HG03565 (cell line): ENCODE results near the gene ST6GALNAC2.
"Not testable (repeated sequence)": the region's sequence is repeated elsewhere in the genome, so short reads cannot be mapped to it uniquely, and the experiment has no call there.

Experiments used
- ATAC-seq: cut with Tn5 transposase; IDR thresholded peaks from one replicate; pipeline ENCODE4 v1.9.1; 2021; ENCODE audit warnings: mild to moderate bottlenecking, moderate library complexity; ENCODE audit not compliant: unreplicated experiment

ST6GALNAC2 gene

DNA sequence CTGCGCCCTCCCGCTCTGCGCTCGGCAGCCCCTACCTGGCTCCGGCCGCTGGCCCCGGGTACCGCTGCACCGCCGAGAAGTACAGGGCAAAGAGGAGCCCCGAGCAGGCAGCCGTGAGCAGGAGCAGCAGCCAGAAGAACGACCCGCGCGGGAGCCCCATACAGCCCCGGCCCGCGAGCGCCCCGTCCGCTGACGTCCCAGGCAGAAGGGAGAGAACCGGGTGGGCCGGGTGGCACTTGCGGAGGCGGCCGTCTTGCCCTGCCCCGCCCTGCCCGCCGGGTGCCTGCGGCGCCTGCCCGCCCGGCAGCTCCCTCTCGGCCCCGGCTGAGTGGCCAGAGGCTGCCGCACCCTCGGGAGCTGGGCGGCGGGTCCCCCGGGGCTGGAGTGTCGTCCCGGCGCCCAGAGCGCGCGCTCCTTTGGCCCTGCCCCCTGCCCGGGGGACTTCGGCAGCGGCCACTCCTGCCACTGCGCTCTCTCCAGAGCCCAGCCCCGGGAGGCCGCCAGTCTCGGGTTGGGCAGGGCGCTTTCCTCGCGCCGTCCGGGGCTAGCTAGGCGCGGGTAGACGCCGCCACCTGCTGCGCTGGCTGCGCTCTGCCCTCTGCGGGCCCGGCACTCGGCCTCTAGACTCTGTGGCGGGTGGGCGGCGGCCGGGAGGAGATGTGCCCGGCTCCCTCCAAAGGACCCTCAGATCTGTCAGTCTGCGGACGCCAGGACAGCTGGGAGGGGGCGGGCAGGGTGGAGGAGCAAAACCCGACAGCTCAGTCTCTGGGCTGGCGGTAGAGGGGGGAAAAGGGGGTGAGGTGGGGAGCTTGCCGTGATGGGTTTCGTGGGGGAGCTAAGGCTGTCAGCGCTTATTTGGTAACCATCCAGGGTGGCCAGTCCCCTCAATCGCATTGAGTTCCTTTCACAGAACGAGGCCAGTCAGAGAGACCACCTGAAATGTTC is at the start of gene ST6GALNAC2:
Gene ST6GALNAC2 (minus strand): TSS at position 212 of the 945 bp plus-strand sequence. CDS start 52 bp downstream, at position 160.
- no peak for ATAC-seq

DNA sequence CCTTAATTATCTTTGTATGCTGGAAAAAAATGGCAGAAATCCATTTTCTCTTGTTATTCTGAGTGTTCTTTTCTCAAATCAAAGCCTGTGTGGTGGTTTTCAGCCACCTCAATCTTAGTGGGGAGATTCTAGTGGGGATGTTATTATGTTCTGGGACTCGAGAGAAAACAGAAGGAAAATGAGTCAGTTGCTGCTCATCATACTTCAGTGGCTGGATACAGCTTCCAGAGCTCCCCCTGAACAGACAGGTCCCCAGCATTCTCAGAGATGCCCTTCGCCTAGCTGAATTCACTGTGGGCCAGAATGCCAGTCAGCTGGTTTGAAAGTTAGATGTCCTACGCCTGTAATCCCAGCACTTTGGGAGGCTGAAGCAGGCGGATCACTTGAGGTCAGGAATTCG is 49.4 kb upstream of the ST6GALNAC2 start:
- ATAC-seq: no peak

DNA sequence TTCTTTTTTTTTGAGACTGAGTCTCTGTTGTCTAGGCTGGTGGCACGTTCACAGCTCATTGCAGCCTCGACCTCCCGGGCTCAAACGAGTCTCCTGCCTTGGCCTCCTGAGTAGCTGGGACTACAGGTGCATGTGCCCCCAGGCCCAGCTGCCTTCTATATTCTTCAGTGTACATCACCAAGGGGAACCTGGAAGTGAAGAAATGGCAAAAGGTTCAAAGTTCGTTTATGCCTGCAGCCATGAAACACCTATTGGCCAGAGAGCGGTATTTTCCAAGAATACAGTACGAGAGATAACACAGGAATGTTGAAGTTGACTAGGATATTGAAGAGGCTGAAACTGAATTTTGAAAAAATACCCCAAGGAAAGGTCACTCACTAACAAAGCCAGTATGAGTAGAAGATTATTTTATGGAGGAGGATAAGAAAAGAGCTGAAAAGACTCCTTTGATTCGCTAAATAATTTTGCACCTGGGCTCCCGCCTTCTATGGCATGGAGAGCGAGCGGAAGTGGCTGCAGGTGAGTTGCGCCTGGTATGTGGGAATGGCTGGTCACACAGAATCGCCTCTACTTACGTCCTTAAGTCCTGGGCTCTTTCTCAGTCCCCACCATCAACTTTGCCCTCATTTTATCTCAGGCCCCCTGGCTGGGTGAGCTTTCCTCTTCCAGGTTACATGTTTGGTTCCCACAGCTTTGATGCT is 48.1 kb upstream of the ST6GALNAC2 start:
- ATAC-seq: no peak

DNA sequence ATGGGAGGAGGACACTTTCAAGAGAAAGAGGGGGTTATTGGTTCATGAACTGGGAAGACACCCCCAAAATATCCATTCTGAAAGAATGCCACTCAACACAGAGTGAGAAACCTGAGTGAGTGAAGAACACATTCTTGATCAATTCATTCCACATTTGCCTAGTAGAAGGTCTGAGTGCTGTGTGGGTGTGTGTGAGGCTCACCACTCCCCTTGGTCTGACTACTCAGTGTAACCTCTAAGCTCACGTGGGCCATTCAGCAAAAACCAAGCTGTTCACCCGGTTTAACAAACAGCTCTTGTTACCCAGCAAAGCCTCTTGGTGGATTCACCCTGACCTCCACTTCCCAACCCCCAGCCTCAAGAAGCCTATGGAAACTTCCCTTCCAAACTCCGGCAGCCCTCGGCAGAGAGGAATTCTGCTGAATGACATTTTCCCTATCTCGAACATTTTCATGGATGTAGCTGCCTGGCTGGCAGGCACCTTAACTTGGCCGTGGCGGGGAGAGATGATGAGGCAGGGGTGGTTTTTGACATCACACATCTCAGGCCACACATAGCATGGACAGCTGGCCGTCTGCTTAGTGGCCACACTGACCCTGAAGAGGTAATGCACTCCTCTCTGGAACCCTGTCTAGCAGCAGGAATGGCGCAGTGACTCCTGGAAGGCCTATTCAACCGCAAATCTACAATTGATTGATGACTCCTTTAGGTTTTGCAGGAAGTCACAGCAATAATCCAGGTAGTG is 46.3 kb upstream of the ST6GALNAC2 start:
- ATAC-seq: no peak

DNA sequence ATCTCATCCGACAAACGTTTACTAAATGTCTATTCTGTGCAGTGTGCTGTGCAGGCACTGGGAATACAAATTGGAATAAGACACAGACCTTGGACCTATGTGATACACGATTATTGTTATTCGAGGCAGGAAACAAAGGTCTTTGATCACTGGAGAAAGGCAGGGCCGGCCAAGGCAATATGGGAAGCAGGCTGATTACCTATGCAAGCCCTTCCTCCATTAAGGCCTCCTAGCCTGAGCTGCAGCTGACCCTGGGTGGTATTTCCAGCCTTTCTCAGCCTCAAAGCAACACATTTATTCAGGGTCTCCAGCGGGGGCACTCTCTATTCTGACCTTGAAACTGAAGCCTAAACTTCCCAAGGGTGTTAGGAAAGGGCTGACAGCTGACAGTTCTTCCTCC is 44.5 kb upstream of the ST6GALNAC2 start:
- ATAC-seq: no peak

DNA sequence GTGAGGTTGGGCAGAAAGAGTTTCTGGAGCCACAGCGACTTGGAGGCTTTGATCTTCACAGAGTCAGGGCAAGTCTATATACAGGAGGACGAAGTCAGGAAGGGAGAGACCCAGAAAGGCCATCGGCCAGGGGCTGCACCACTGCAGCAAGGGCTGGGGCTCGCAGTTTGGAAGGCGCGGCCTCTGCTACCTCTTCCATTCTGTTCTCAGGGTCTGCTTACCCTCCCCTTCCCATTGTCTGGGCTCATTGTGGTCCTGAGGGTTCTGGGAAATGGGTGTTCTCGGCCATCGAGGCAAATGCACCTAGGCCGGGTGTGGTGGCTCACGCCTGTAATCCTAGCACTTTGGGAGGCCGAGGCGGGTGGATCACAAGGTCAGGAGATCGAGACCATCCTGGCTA is 41.9 kb upstream of the ST6GALNAC2 start:
- ATAC-seq: no peak

DNA sequence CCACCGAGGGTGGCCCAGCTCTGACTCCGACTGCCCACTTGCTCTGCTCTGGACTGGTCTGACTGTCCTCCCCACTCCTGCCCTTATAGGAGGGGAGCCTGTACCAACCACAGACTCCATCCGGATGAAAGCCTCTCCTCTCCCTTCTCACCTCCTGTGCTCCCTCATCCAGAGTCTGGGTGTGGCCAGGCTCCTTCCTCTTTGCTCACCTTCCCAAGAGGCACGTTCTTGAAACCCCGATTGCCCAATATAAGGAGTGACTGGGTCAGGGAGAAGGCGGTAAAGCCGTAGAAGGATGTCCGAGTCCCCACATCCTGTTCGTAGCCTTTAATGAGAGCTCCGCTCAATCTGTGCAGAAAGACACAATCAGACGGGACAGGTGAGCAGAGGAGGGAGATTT is 40.8 kb upstream of the ST6GALNAC2 start:
- ATAC-seq: no peak

DNA sequence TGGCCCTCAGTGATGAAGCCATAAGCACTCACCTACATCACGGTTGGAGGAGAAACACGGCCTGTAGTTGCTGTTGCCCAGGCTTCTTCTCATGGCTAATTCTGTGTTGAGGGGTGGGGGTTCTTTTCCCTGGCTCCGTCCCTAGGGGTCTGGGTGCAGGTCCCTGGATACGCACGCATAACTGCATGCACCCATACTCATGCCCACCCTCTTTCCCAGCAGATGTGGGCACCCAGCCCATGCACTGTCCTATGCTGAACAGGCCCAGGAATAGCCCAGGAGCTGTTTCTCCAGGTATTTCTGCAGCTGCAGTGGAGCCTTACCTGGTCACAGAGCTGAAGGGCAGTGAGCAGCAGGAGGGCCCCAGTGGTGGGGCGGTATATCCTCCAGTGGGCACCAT is 39.8 kb upstream of the ST6GALNAC2 start:
- ATAC-seq: no peak

GRCh38 chr17:76623271-76624146 is 37.8 kb upstream of the ST6GALNAC2 start:
- no peak for ATAC-seq

GRCh38 chr17:76617838-76618237 is 32.2 kb upstream of the ST6GALNAC2 start:
- ATAC-seq: no peak

DNA sequence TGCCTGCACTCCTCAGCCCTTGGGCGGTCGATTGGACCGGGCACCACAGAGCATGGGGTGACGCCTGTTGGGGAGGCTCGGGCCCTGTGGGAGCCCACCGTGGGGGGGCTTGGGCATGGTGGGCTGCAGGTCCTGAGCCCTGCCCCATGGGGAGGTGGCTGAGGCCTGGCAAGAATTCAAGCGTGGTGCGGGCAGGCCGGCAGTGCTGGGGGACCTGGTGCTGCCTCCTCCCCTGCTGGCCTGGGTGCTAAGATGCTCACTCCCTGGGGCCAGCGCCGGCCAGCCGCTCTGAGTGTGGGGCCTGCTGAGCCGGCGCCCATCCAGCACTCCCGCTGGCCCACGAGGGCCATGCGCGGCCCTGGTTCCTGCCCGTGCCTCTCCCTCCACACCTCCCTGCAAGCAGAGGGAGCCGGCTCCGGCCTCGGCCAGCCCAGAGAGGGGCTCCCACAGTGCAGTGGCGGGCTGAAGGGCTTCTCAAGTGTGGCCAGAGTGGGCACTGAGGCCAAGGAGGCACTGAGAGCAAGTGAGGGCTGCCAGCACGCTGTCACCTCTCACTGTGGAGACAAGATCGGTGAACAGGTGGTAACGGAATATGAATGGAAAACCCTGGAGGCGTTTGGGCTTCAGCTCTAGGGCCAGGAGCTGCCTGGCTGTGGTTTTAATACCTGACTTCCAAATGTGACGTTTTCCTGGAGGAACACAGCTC is 29.4 kb upstream of the ST6GALNAC2 start:
- ATAC-seq: no peak

- not testable (repeated sequence) for ATAC-seq
Measured at GRCh38 chr17:76614064-76614759, 28.6 kb upstream of the ST6GALNAC2 start.

DNA sequence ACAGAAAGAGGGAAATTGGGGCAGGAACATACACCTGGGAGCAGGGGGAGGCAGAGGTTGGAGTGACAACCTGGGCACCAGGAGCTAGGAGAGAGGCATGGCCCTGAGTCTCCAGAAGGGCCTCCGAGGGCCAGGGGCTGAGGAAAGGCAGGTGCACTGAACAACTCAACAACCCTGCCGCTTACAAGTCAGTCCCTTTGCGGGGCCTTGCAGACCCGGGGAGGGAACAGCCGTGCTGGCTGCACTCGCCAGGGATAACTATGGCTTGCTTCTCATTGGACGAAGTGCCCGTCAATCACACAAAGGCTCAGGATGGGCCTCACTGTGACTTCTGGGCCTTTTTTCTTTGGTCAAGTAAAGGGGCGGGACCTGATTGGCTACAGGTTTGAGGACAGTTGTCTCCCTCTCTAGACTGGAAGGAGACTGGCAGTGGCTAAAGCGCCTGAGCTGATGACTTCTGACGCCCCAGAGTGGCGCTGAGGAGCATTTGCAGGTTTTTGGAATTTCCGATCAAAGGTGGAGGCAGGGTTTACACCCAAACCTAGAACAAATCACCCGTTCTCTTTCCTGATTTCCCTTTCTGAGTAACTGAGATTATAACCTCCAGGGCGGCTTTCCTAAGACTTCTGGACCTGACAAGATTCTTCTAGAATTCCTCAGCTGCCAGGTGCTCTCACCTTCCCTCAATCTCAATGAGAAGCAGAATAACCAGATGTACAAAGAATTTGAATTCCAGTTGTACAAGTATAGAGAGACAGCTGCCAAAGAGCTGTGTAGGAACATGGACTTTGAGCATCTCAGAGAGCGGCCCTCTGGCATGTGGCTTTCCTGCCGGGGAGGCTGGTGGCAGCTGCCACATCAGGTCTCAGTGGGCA is 27.6 kb upstream of the ST6GALNAC2 start:
- no peak for ATAC-seq

GRCh38 chr17:76612465-76612864 is 26.8 kb upstream of the ST6GALNAC2 start:
- no peak for ATAC-seq

DNA sequence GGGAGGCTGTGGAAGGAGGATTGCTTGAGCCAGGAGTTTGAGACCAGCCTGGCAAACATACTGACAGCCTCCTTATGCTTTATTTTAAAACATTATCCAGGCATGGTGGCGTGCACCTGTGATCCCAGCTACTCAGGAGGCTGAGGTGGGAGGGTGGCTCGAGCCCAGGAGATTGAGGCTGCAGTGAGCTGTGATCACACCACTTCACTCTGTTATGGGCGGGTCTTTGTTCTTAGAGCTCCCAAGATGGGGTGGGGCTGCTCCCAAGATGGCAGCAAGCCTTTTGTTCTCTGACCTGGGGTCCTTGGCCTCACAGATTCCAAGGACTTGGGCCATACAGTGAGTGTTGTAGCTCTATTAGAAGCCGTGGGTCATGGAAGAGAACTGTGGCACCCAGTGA is 26.1 kb upstream of the ST6GALNAC2 start:
- no peak for ATAC-seq

DNA sequence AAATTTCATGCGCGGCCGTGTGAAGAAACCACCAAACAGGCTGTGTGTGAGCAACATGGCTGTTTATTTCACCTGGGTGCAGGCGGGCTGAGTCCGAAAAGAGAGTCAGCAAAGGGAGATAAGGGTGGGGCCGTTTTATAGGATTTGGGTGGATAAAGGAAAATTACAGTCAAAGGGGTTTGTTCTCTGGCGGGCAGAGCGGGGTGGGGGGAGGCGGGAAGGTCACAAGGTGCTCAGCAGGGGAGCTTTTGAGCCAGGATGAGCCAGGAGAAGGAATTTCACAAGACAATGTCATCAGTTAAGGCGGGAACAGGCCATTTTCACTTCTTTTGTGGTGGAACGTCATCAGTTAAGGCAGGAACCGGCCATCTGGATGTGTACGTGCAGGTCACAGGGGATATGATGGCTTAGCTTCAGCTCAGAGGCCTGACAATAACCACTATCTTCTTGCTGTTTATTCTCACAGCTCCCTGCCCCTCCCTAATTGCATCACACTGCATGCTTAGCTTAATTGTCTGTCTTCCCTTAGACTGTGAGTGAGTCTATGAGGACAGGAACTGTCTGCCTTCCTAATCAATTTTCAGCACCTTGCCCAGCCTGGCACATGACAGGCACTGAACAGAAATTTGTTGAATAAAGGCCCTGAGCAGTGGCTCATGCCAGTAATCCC is 25.6 kb upstream of the ST6GALNAC2 start:
- not testable (repeated sequence) for ATAC-seq

GRCh38 chr17:76606685-76607084 is 21.0 kb upstream of the ST6GALNAC2 start:
- not testable (repeated sequence) for ATAC-seq

DNA sequence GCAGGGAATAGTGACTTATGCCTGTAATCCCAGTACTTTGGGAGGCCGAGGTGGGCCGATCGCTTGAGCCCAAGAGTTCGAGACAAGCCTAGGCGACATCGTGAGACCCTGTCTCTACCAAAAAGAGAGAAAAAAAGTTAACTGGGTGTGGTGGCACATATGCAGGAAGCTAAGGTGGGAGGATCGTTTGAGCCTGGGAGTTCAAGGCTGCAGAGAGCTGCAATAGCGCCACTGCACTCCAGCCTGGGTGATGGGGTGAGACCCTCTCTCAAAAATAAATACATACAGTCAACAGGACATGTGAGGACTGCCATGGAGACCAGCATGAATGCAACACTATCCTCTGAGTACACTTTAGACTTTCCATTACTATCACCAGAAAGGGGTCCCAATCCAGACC is 15.4 kb upstream of the ST6GALNAC2 start:
- no peak for ATAC-seq
